H9 (cell line): ENCODE measurements around the gene TKFC. TPM values are rescaled to one million over a fixed set of nuclear protein-coding genes. Genes with fewer than 3 reads are reported as not detected.

Source experiments
- DNase-seq: peaks from one replicate; pipeline ENCODE4 v3.0.0-alpha.2; 2017
- H2AFZ ChIP-seq: one replicate; pipeline ENCODE4 v1.6.1; 2013; ENCODE audit warnings: mild to moderate bottlenecking, low read length, control low read depth, moderate library complexity
- H2AK5ac ChIP-seq: 2 replicates; pipeline ENCODE4 v1.6.1; 2013; ENCODE audit warnings: low read length, control low read depth, mixed read lengths; ENCODE audit not compliant: insufficient read length
- H2BK120ac ChIP-seq: one replicate; pipeline ENCODE4 v1.6.1; 2013; ENCODE audit warnings: low read depth, mild to moderate bottlenecking, low read length, control low read depth, inconsistent platforms; ENCODE audit not compliant: poor library complexity, severe bottlenecking
- H2BK12ac ChIP-seq: 2 replicates; pipeline ENCODE4 v1.6.1; 2013; ENCODE audit warnings: low read length, control low read depth, mixed read lengths, low read depth; ENCODE audit not compliant: insufficient read length
- H2BK15ac ChIP-seq: 2 replicates; pipeline ENCODE4 v1.6.1; 2013; ENCODE audit warnings: low read depth, low read length, control low read depth
- H2BK20ac ChIP-seq: one replicate; pipeline ENCODE4 v1.6.1; 2013; ENCODE audit warnings: low read depth, mild to moderate bottlenecking, low read length, control low read depth, inconsistent platforms; ENCODE audit not compliant: poor library complexity, severe bottlenecking
- H2BK5ac ChIP-seq: 2 replicates; pipeline ENCODE4 v1.6.1; 2013; ENCODE audit warnings: low read length, control low read depth, mixed read lengths; ENCODE audit not compliant: insufficient read length
- H3K14ac ChIP-seq: 2 replicates; pipeline ENCODE4 v1.6.1; 2013; ENCODE audit warnings: low read length, control low read depth; ENCODE audit not compliant: insufficient read depth
- H3K18ac ChIP-seq: 2 replicates; pipeline ENCODE4 v1.6.1; 2013; ENCODE audit warnings: low read depth, mild to moderate bottlenecking, mixed read lengths, low read length, control low read depth; ENCODE audit not compliant: insufficient read length
- H3K23ac ChIP-seq: 2 replicates; pipeline ENCODE4 v1.6.1; 2013; ENCODE audit warnings: low read length, control low read depth, mixed read lengths, low read depth; ENCODE audit not compliant: insufficient read length
- H3K23me2 ChIP-seq: 2 replicates; pipeline ENCODE4 v1.6.1; 2013; ENCODE audit warnings: low read depth, mild to moderate bottlenecking, mixed read lengths, low read length, control low read depth; ENCODE audit not compliant: insufficient read length, poor library complexity, severe bottlenecking
- H3K27ac ChIP-seq: 2 replicates; pipeline ENCODE4 v1.5.1; 2013; ENCODE audit warnings: low read length, control low read depth, mixed read lengths, low read depth; ENCODE audit not compliant: insufficient read length
- H3K27me3 ChIP-seq: 2 replicates; pipeline ENCODE4 v1.6.1; 2013; ENCODE audit warnings: low read length, control low read depth, inconsistent platforms; ENCODE audit not compliant: insufficient read depth
- H3K4ac ChIP-seq: 2 replicates; pipeline ENCODE4 v1.6.1; 2013; ENCODE audit warnings: low read depth, mild to moderate bottlenecking, control low read depth, inconsistent platforms, low read length, moderate library complexity
- H3K4me1 ChIP-seq: 2 replicates; pipeline ENCODE4 v1.6.1; 2013; ENCODE audit warnings: low read length, control low read depth, inconsistent platforms; ENCODE audit not compliant: insufficient read depth
- H3K4me2 ChIP-seq: 2 replicates; pipeline ENCODE4 v1.6.1; 2013; ENCODE audit warnings: low read length, control low read depth, mixed read lengths; ENCODE audit not compliant: insufficient read length, insufficient read depth
- H3K56ac ChIP-seq: 2 replicates; pipeline ENCODE4 v1.6.1; 2013; ENCODE audit warnings: low read depth, mild to moderate bottlenecking, mixed read lengths, low read length, control low read depth; ENCODE audit not compliant: insufficient read length
- H3K79me1 ChIP-seq: 2 replicates; pipeline ENCODE4 v1.6.1; 2013; ENCODE audit warnings: low read depth, mild to moderate bottlenecking, moderate library complexity, low read length, control low read depth, inconsistent platforms; ENCODE audit not compliant: insufficient read depth, poor library complexity, severe bottlenecking
- H3K79me2 ChIP-seq: 2 replicates; pipeline ENCODE4 v1.6.1; 2013; ENCODE audit warnings: low read length, control low read depth, inconsistent platforms; ENCODE audit not compliant: insufficient read depth
- H3K9ac ChIP-seq: 2 replicates; pipeline ENCODE4 v1.6.1; 2013; ENCODE audit warnings: low read length, control low read depth, mixed read lengths; ENCODE audit not compliant: insufficient read length; ENCODE audit errors: extremely low read depth
- H3K9me3 ChIP-seq: one replicate; pipeline ENCODE4 v1.6.1; 2013; ENCODE audit warnings: low read depth, low read length, inconsistent platforms; ENCODE audit not compliant: control insufficient read depth
- H3T11ph ChIP-seq: one replicate; pipeline ENCODE4 v1.6.1; 2013; ENCODE audit warnings: mild to moderate bottlenecking, low read length, control low read depth, inconsistent platforms
- H4K20me1 ChIP-seq: one replicate; pipeline ENCODE4 v1.6.1; 2013; ENCODE audit not compliant: control insufficient read depth, insufficient read length, insufficient read depth
- H4K5ac ChIP-seq: 2 replicates; pipeline ENCODE4 v1.6.1; 2013; ENCODE audit warnings: low read depth, mild to moderate bottlenecking, mixed read lengths, low read length, control low read depth; ENCODE audit not compliant: insufficient read length
- H4K8ac ChIP-seq: replicated peaks from 2 replicates; pipeline ENCODE4 v1.6.1; 2013; ENCODE audit warnings: low read length, control low read depth, mixed read lengths, low read depth; ENCODE audit not compliant: insufficient read length
- H4K91ac ChIP-seq: 2 replicates; pipeline ENCODE4 v1.6.1; 2013; ENCODE audit warnings: low read depth, mild to moderate bottlenecking, moderate library complexity, mixed read lengths, low read length, control low read depth; ENCODE audit not compliant: insufficient read length
- H3K27ac Mint-ChIP-seq, 3 experiments: 2 replicates in 2 of 3; 3 replicates in 1 of 3; pipeline ENCODE4 v1.8.0; 2020 to 2021; ENCODE audit warnings: mixed read lengths in 3 of 3, mild to moderate bottlenecking in 1 of 3, moderate library complexity in 1 of 3
- H3K27me3 Mint-ChIP-seq: 2 replicates; pipeline ENCODE4 v1.8.0; 2021; ENCODE audit warnings: low read depth, mild to moderate bottlenecking, moderate library complexity, mixed read lengths
- H3K36me3 Mint-ChIP-seq, 3 experiments: 2 replicates in 2 of 3; 3 replicates in 1 of 3; pipeline ENCODE4 v1.8.0; 2020 to 2021; ENCODE audit warnings: low read depth in 3 of 3, mixed read lengths in 3 of 3; ENCODE audit not compliant: insufficient read depth in 1 of 3
- H3K4me1 Mint-ChIP-seq, 2 experiments: 2 replicates each; pipeline ENCODE4 v1.8.0; 2020; ENCODE audit warnings: mixed read lengths in 2 of 2
- H3K4me3 Mint-ChIP-seq, 2 experiments: 2 replicates in 1 of 2; 3 replicates in 1 of 2; pipeline ENCODE4 v1.8.0; 2020 to 2021; ENCODE audit warnings: mild to moderate bottlenecking in 2 of 2, mixed read lengths in 2 of 2, moderate library complexity in 1 of 2
- H3K9me3 Mint-ChIP-seq, 2 experiments: 2 replicates in 1 of 2; 3 replicates in 1 of 2; pipeline ENCODE4 v1.8.0; 2020; ENCODE audit warnings: mild to moderate bottlenecking in 2 of 2, mixed read lengths in 2 of 2, moderate library complexity in 1 of 2
- CTCF ChIP-seq: fragments of 200-600 bp; sonication (generic); conservative IDR thresholded peaks from 3 replicates; pipeline ENCODE4 v1.8.0; 2021; ENCODE audit warnings: antibody characterized with exemption, mild to moderate bottlenecking
- WGBS: extraction: QIAGEN DNeasy Blood & Tissue Kit; methylation state at CpG from one replicate; pipeline ENCODE4 v1.1.7; 2013; ENCODE audit warnings: missing lambda C conversion rate, low lambda C conversion rate, mixed read lengths; ENCODE audit not compliant: insufficient read length; ENCODE audit errors: extremely low coverage; 5-methylcytosine and 5-hydroxymethylcytosine counted together
- total RNA-seq: library from RNA; stranded (reverse); gene quantifications from 2 replicates; pipeline ENCODE4 v1.2.1, GENCODE V29; 2021

TKFC gene
- total RNA-seq, 1 experiment from 2014 or later: 59.0 TPM

GRCh38 chr11:61309141-61309540 is 23.9 kb upstream of the TKFC start:
- Mint-ChIP-seq H3K4me1 (no peaks in the 10 kb centered on the region), H3K27ac (no peak overlapping the region), H3K27me3 (no peaks in the 10 kb centered on the region), H3K4me3 (no peak overlapping the region), H3K36me3 (peaks cover 31 to 33% (median 32%) of the 10 kb centered on the region in 3 experiments; a peak in 6 of 7 replicates), H3K9me3 (no peaks in the 10 kb centered on the region)
- no CpG with 5 or more reads among the region's 4 CpGs for WGBS
- Histone ChIP-seq H3K9ac (no peak overlapping the region), H3K27ac (no peak overlapping the region), H3T11ph (no peak overlapping the region), H2BK5ac (no peak overlapping the region), H3K14ac (no peak overlapping the region), H4K91ac (no peak overlapping the region), H3K79me2 (no peaks in the 10 kb centered on the region), H2AK5ac (no peak overlapping the region), H2BK20ac (no peak overlapping the region), H3K9me3 (no peaks in the 10 kb centered on the region), H4K5ac (no peak overlapping the region), H2BK15ac (no peak overlapping the region), H3K18ac (no peak overlapping the region), H2BK12ac (no peak overlapping the region), H3K56ac (no peak overlapping the region), H2BK120ac (no peak overlapping the region), H3K4me2 (no peak overlapping the region), H2AFZ (no peak overlapping the region), H3K27me3 (no peaks in the 10 kb centered on the region), H3K79me1 (no peaks in the 10 kb centered on the region), H4K20me1 (no peaks in the 10 kb centered on the region), H3K4ac (no peak overlapping the region), H4K8ac (no peak overlapping the region), H3K23ac (no peak overlapping the region), H3K23me2 (no peaks in the 10 kb centered on the region), H3K4me1 (no peaks in the 10 kb centered on the region)
- TF ChIP-seq CTCF: no peak
- DNase-seq: no peak
